ENCODE results near the gene DCUN1D2.

Gene DCUN1D2

DNA sequence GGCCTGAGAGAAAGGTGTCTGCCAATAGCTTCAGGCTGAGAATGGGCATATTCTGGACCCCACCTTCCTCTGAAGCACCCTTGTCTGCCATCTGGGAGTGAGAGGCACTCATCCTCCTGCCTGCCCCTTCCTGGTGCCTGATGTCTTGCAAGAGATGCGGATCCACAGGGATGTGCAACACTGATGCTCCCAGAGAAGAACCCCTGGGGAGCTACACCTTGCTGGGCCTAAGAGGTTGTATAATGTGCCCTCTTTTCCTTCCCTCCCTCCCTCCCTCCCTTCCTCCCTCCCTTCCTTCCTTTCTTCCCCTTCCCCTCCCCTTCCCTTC, 71.8 kb downstream of the DCUN1D2 start:
- no peak overlapping the region for H3K4me2 ChIP-seq (ENCODE audit: low read length)

GRCh38 chr13:113417836-113418721, 72.4 kb downstream of the DCUN1D2 start:
- no peaks in the 10 kb centered on the region for H3F3A ChIP-seq (ENCODE audit: control insufficient read depth, insufficient read depth)
- H3K4me1 ChIP-seq (ENCODE audit: control insufficient read depth, low read length), result peaks cover 11% of the 10 kb centered on the region; the same call in 1 of the 2 replicates
- no peaks in the 10 kb centered on the region for H3K79me2 ChIP-seq (ENCODE audit: control insufficient read depth, low read length)
- H3K36me3 ChIP-seq (ENCODE audit: control insufficient read depth, low read length), result no peaks in the 10 kb centered on the region
- no peaks in the 10 kb centered on the region for H3K27me3 ChIP-seq (ENCODE audit: control insufficient read depth, low read length)
- H3K4me3 ChIP-seq (ENCODE audit: low read length), result no peak overlapping the region
- H3K4me2 ChIP-seq (ENCODE audit: low read length), result no peak overlapping the region
- no peaks in the 10 kb centered on the region for H4K20me1 ChIP-seq (ENCODE audit: control insufficient read depth, insufficient read depth, low read depth, low read length)
- H3K9me3 ChIP-seq (ENCODE audit: control insufficient read depth, insufficient read depth, low read length), result no peaks in the 10 kb centered on the region
- H3K27ac ChIP-seq (ENCODE audit: low read depth, low read length), result no peak overlapping the region
- H3K9me2 ChIP-seq (replicated peaks; ENCODE audit: control insufficient read depth, low read length), result no peaks in the 10 kb centered on the region
- TF ChIP-seq EZH2phosphoT487 (IDR thresholded peaks at IDR 0.05; ENCODE audit: borderline replicate concordance, low read length), result no peak
- TF ChIP-seq, protein P1, sequence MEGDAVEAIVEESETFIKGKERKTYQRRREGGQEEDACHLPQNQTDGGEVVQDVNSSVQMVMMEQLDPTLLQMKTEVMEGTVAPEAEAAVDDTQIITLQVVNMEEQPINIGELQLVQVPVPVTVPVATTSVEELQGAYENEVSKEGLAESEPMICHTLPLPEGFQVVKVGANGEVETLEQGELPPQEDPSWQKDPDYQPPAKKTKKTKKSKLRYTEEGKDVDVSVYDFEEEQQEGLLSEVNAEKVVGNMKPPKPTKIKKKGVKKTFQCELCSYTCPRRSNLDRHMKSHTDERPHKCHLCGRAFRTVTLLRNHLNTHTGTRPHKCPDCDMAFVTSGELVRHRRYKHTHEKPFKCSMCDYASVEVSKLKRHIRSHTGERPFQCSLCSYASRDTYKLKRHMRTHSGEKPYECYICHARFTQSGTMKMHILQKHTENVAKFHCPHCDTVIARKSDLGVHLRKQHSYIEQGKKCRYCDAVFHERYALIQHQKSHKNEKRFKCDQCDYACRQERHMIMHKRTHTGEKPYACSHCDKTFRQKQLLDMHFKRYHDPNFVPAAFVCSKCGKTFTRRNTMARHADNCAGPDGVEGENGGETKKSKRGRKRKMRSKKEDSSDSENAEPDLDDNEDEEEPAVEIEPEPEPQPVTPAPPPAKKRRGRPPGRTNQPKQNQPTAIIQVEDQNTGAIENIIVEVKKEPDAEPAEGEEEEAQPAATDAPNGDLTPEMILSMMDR (IDR thresholded peaks at IDR 0.05; ENCODE audit: low read depth, low read length, poor library complexity, severe bottlenecking), result no peak

More for the DNA sequence above, 71.8 kb downstream of the DCUN1D2 start:
- Histone ChIP-seq H3K79me2 (ENCODE audit: control insufficient read depth, low read length) (no peaks in the 10 kb centered on the region), H3K27me3 (ENCODE audit: control insufficient read depth, low read length) (no peaks in the 10 kb centered on the region), H3F3A (ENCODE audit: control insufficient read depth, insufficient read depth) (no peaks in the 10 kb centered on the region), H3K27ac (ENCODE audit: low read depth, low read length) (no peak overlapping the region), H3K36me3 (ENCODE audit: control insufficient read depth, low read length) (no peaks in the 10 kb centered on the region), H3K9me3 (ENCODE audit: control insufficient read depth, insufficient read depth, low read length) (no peaks in the 10 kb centered on the region), H4K20me1 (ENCODE audit: control insufficient read depth, insufficient read depth, low read depth, low read length) (no peaks in the 10 kb centered on the region), H3K9me2 (replicated peaks; ENCODE audit: control insufficient read depth, low read length) (no peaks in the 10 kb centered on the region), H3K4me3 (ENCODE audit: low read length) (no peak overlapping the region), H3K4me1 (ENCODE audit: control insufficient read depth, low read length) (peaks cover 13% of the 10 kb centered on the region)
- TF ChIP-seq EZH2phosphoT487 (IDR thresholded peaks at IDR 0.05; ENCODE audit: borderline replicate concordance, low read length), result no peak
- TF ChIP-seq, protein P1 (IDR thresholded peaks at IDR 0.05; ENCODE audit: low read depth, low read length, poor library complexity, severe bottlenecking), result no peak

- Histone ChIP-seq H3K27me3 (ENCODE audit: control insufficient read depth, low read length) (no peaks in the 10 kb centered on the region), H3K4me2 (ENCODE audit: low read length) (no peak overlapping the region), H3K79me2 (ENCODE audit: control insufficient read depth, low read length) (no peaks in the 10 kb centered on the region), H4K20me1 (ENCODE audit: control insufficient read depth, insufficient read depth, low read depth, low read length) (no peaks in the 10 kb centered on the region), H3K36me3 (ENCODE audit: control insufficient read depth, low read length) (no peaks in the 10 kb centered on the region), H3F3A (ENCODE audit: control insufficient read depth, insufficient read depth) (no peaks in the 10 kb centered on the region), H3K9me2 (replicated peaks; ENCODE audit: control insufficient read depth, low read length) (no peaks in the 10 kb centered on the region), H3K4me1 (ENCODE audit: control insufficient read depth, low read length) (peaks cover 11% of the 10 kb centered on the region; the same call in 1 of the 2 replicates), H3K4me3 (ENCODE audit: low read length) (no peak overlapping the region), H3K9me3 (ENCODE audit: control insufficient read depth, insufficient read depth, low read length) (no peaks in the 10 kb centered on the region), H3K27ac (ENCODE audit: low read depth, low read length) (no peak overlapping the region)
- TF ChIP-seq EZH2phosphoT487 (IDR thresholded peaks at IDR 0.05; ENCODE audit: borderline replicate concordance, low read length), result no peak
- TF ChIP-seq, protein P1 (IDR thresholded peaks at IDR 0.05; ENCODE audit: low read depth, low read length, poor library complexity, severe bottlenecking), result no peak
Measured at GRCh38 chr13:113417008-113417751, 73.3 kb downstream of the DCUN1D2 start.
